ENCODE data around the gene CLDN6.

Gene CLDN6

DNA sequence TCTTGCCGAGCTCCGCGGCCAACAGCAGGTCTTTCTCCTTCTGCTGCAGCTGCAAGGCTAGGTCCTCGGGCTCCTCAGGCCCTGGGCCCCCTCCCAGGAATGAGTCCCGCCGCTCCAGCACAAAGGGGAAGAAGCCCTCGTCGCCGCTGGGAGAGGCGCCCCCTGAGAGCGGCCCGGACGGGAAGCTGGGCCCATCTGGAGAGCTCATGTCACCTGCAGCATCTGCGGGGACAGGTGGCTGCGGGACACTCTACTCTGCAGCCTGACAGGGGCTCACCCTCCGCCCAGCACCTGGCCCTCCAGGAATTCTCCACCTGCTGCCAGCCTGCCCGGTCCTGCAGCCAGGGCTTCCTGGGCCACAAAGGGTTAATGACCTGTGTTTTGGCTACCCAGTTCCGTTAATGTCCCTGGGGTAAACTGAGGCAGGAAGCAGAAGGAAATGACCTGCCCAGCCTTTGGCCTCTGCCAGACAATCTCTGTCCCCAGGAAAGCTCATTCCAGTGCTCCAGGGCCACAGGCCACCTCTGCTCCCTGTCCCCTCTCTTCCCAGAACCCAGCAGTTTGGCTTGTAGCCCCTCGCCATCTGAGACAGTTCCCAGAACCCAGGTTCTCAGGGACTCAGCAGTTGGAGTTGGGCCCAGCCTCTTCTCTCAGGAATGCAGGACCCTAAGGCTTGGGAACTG is 17.4 kb upstream of the CLDN6 start:
- no peak overlapping the region for H3K4me3 ChIP-seq (ENCODE audit: low read length)
- no peaks in the 10 kb centered on the region for H3K9me3 ChIP-seq (replicated peaks; ENCODE audit: low read length)
- no peaks in the 10 kb centered on the region for H3K4me1 ChIP-seq (ENCODE audit: control insufficient read depth, insufficient read depth, low read length)
- H3K27me3 ChIP-seq (ENCODE audit: control insufficient read depth, insufficient read depth, low read length) = peaks cover 72% of the 10 kb centered on the region
- H3K9ac ChIP-seq (ENCODE audit: low read depth, low read length) = no peak overlapping the region
- no peak overlapping the region for H3K4me2 ChIP-seq (ENCODE audit: low read length)
- no peaks in the 10 kb centered on the region for H3K36me3 ChIP-seq (ENCODE audit: insufficient read depth, low read length)

DNA sequence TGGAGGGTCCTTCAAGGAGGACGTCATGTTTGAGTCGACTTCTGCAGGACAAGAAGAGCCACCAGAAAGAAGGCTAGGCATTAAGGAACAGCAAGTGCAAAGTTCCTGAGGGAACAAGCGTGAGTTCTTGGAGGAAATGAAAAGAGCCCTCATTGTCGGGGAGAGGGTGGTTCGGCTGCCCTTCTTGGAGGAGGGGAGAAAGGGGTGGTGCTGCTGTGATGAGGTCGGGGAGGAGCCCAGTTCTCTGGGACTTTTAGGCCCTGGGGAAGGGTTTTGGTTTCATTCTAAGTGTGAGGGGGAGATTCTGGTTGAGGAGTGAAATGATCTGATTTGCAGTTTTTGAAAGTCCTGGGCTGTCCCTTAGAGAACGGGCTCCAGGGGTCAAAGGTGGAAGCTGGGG is 14.6 kb upstream of the CLDN6 start:
- Histone ChIP-seq H3K36me3 (ENCODE audit: insufficient read depth, low read length) (no peaks in the 10 kb centered on the region), H3K27me3 (ENCODE audit: control insufficient read depth, insufficient read depth, low read length) (peaks cover 63% of the 10 kb centered on the region), H3K4me3 (ENCODE audit: low read length) (no peak overlapping the region), H3K9me3 (replicated peaks; ENCODE audit: low read length) (no peaks in the 10 kb centered on the region), H3K4me1 (ENCODE audit: control insufficient read depth, insufficient read depth, low read length) (peaks cover 8% of the 10 kb centered on the region), H3K4me2 (ENCODE audit: low read length) (no peak overlapping the region), H3K9ac (ENCODE audit: low read depth, low read length) (no peak overlapping the region)

DNA sequence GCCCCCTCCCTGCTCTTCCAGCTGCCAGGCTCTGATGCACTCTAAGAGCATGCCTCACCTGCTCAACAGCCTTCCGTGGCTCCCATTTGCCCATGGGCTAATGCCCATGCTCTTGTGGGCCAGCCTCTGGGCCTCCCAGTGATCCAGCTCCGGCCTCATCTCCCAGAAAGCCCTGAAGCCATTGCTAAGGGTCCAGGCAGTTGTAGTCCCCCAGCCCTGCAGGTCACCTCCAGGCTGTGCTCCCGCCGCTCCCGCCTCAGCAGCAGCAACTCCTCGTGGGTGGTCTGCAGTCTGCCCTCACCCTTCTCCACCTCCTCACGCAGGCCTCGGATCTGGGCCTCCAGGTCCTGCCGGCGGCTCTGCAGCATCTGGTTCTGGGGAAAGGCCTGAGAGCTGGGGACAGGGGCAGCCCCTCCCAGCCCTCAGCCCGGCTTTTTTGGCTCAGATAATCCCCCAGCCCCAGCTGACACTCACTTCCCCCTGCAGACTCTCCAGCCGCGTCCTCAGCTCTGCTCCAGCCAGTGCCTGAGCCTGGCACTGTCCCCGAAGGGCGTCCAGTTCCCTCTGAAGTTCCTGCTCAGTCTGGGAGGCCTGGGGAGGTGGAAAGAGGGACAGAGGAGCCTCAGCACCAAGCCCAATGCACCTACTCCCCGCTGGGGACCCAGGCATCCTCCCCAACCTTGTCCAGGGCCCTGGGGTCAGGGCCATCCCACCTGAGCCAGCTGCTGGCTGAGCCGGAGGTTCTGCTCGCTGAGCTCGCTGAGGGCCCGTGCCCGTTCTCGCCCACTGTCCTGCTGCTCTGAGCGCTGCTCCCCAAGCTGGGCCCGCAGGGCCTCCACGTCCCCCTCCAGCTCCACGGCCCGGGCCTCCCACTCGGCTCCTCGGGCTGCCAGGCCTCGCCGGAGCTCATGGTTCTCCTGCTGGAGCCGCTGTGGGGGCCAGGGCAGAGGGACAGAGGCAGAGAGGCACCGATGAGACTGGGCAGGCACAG is 12.5 kb upstream of the CLDN6 start:
- no peak overlapping the region for H3K9ac ChIP-seq (ENCODE audit: low read depth, low read length)
- no peak overlapping the region for H3K4me3 ChIP-seq (ENCODE audit: low read length)

DNA sequence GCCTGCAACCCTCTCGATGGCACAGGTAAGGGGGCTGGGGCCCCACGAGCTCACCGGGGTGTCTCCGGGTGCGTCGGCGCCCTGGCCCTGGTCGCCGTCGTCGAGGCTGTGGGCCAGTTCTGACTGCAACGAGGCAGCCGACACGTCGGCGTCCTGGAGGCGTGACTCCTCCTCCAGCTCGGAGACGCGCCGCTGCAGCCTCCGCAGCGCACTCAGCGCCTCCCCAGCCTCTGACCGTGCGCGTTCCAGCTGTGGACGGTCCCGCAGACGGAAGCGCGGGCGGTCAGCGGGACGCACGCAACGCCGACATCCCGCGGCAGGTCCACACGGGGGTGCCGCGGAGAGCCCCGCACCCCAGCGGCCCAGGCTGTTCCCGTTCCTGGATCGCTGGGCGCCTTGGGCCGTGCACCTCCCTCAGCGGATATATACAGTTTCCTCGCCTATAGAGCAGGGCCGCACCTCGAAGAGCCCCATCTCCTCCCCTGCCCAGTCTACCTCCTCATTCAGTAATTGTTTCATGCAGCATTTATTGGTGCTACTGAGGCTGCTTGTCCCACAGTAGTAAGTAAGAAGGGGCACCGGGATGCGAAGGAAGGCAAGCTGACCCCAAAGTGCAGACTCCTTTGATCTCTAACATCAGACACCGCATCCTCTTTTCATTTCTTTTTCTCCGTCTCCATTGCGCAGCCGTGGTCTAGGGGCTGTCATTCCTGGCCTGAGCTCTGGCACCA is 11.7 kb upstream of the CLDN6 start:
- peaks cover 9% of the 10 kb centered on the region for H3K36me3 ChIP-seq (ENCODE audit: insufficient read depth, low read length)
- H3K27me3 ChIP-seq (ENCODE audit: control insufficient read depth, insufficient read depth, low read length) = peaks cover 40% of the 10 kb centered on the region
- peak overlapping the region; percentile 66 for H3K4me2 ChIP-seq (ENCODE audit: low read length)
- peaks cover 8% of the 10 kb centered on the region for H3K4me1 ChIP-seq (ENCODE audit: control insufficient read depth, insufficient read depth, low read length)
- H3K9me3 ChIP-seq (replicated peaks; ENCODE audit: low read length) = no peaks in the 10 kb centered on the region
- H3K4me3 ChIP-seq (ENCODE audit: low read length) = peak overlapping the region; percentile 51
- no peak overlapping the region for H3K9ac ChIP-seq (ENCODE audit: low read depth, low read length)

More for the DNA sequence above, 12.5 kb upstream of the CLDN6 start:
- H3K36me3 ChIP-seq (ENCODE audit: insufficient read depth, low read length) = peaks cover 9% of the 10 kb centered on the region
- no peak overlapping the region for H3K4me2 ChIP-seq (ENCODE audit: low read length)
- H3K9me3 ChIP-seq (replicated peaks; ENCODE audit: low read length) = no peaks in the 10 kb centered on the region
- H3K27me3 ChIP-seq (ENCODE audit: control insufficient read depth, insufficient read depth, low read length) = peaks cover 47% of the 10 kb centered on the region
- H3K4me1 ChIP-seq (ENCODE audit: control insufficient read depth, insufficient read depth, low read length) = peaks cover 8% of the 10 kb centered on the region

DNA sequence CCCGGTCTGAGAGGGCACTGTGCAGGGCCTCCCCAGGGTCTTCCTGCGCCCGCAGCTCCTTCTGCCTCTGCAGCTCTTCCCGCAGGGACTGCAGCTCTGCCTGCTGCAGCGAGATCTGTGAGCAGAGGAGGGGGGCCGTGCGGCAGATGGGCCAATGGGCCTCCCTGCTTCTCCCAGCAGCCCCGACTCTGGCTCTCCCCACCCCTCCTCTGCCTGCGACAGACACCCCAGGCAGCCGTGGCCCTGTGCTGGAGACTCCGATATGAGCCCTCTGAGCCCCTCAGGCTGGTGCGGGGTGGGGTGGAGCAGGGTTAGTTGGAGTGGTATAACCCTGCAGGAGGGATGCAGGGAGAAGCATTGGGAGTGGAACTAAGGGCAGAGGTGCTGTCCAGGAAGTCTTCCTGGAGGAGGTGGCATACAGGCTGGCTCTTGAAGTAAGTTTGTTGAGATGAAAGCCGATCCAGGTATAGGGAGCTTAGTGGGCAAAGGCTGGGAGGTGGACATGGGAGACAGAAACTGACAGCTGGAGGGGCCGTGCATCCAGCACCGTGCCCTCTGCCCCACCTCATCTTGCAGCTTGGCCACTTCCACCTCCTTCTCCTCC is 10.8 kb upstream of the CLDN6 start:
- H3K4me3 ChIP-seq (ENCODE audit: low read length) = no peak overlapping the region
- H3K9me3 ChIP-seq (replicated peaks; ENCODE audit: low read length) = no peaks in the 10 kb centered on the region
- H3K4me1 ChIP-seq (ENCODE audit: control insufficient read depth, insufficient read depth, low read length) = peaks cover 8% of the 10 kb centered on the region
- peaks cover 9% of the 10 kb centered on the region for H3K36me3 ChIP-seq (ENCODE audit: insufficient read depth, low read length)
- no peak overlapping the region for H3K4me2 ChIP-seq (ENCODE audit: low read length)
- H3K9ac ChIP-seq (ENCODE audit: low read depth, low read length) = no peak overlapping the region
- peaks cover 34% of the 10 kb centered on the region for H3K27me3 ChIP-seq (ENCODE audit: control insufficient read depth, insufficient read depth, low read length)

DNA sequence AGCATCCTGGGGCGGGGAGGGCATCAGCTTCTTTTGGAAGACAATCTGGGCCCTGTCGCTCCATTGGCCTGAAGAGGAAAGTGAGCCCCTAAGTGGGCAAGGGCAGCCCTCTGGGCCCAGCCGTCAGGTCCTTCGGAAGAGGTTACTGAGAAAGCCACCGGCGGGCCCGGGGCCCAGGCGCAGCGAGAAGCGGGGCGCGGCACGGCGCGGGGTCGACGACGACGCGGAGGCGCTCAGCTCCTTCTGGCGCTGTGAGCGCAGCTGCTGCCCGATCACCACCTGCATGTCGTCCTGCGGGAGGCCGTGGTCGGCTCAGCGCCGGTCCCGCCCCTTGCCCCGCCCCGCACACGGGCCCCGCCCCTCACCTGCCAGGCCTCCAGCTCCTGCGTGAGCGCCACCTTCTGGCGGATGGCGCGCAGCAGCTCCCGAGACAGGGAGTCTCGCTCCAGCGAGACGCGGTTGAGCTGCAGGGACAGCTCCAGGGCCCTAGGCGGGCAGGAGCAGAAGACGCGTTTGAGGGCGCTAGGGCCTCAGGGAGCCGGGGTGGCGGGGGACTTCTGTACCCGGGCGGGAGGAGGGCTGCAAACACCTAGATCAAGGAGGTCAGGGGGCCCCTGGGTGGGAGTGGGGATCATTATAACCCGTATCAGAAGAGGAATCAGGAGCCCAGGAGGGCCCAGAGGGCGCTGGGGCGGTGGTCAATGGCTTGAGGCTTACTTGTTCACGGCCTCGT is 10.2 kb upstream of the CLDN6 start:
- peaks cover 15% of the 10 kb centered on the region for H3K4me1 ChIP-seq (ENCODE audit: control insufficient read depth, insufficient read depth, low read length)

DNA sequence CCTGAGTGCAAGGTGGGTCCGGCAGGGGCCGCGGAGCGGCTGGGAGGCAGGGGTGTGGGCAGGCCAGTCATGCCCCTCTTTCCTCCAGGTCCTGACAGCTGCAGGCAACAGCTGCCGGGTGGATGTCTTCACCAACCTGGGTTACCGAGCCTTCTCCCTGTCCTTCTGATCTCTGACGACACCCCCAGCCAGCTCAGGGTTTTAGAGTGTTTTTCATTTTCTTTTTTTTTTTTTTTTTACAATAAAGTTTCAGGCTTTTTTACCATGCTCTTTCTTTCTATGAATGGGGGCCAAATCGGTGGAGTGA is 9.5 kb upstream of the CLDN6 start:
- H3K4me3 ChIP-seq (ENCODE audit: low read length) = no peak overlapping the region
- no peak overlapping the region for H3K9ac ChIP-seq (ENCODE audit: low read depth, low read length)
- H3K36me3 ChIP-seq (ENCODE audit: insufficient read depth, low read length) = peaks cover 14% of the 10 kb centered on the region
- no peaks in the 10 kb centered on the region for H3K9me3 ChIP-seq (replicated peaks; ENCODE audit: low read length)
- H3K27me3 ChIP-seq (ENCODE audit: control insufficient read depth, insufficient read depth, low read length) = peaks cover 20% of the 10 kb centered on the region
- no peak overlapping the region for H3K4me2 ChIP-seq (ENCODE audit: low read length)
- peaks cover 22% of the 10 kb centered on the region for H3K4me1 ChIP-seq (ENCODE audit: control insufficient read depth, insufficient read depth, low read length)

More for the DNA sequence above, 10.2 kb upstream of the CLDN6 start:
- peaks cover 27% of the 10 kb centered on the region for H3K27me3 ChIP-seq (ENCODE audit: control insufficient read depth, insufficient read depth, low read length)
- no peak overlapping the region for H3K9ac ChIP-seq (ENCODE audit: low read depth, low read length)
- no peak overlapping the region for H3K4me3 ChIP-seq (ENCODE audit: low read length)
- no peak overlapping the region for H3K4me2 ChIP-seq (ENCODE audit: low read length)
- peaks cover 9% of the 10 kb centered on the region for H3K36me3 ChIP-seq (ENCODE audit: insufficient read depth, low read length)
- H3K9me3 ChIP-seq (replicated peaks; ENCODE audit: low read length) = no peaks in the 10 kb centered on the region

DNA sequence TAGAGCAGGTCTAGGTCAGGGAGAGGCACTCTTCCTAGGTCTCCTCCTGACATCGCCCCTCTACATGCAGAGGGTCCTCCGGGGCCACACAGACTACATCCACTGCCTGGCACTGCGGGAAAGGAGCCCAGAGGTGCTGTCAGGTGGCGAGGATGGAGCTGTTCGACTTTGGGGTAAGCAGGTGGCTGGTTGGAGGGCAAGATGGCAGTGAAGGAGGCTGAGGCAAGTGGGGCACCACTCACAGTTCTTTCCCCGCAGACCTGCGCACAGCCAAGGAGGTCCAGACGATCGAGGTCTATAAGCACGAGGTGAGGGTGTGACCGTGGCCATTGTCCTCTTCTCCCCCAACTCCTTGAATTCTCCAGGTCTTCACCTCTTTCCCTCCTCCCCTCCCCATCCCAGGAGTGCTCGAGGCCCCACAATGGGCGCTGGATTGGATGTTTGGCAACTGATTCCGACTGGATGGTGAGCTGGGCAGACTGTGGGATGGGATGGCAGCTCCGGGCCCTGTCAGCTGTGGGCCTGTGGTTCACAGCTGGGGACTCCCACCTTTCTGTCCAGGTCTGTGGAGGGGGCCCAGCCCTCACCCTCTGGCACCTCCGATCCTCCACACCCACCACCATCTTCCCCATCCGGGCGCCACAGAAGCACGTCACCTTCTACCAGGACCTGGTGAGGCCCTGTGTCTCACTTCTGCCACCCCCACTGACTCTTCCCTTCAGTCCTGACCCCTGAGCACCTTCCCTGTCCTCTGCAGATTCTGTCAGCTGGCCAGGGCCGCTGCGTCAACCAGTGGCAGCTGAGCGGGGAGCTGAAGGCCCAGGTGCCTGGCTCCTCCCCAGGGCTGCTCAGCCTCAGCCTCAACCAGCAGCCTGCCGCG is 8.9 kb upstream of the CLDN6 start:
- peaks cover 18% of the 10 kb centered on the region for H3K36me3 ChIP-seq (ENCODE audit: insufficient read depth, low read length)
- no peaks in the 10 kb centered on the region for H3K9me3 ChIP-seq (replicated peaks; ENCODE audit: low read length)
- H3K4me2 ChIP-seq (ENCODE audit: low read length) = no peak overlapping the region
- H3K27me3 ChIP-seq (ENCODE audit: control insufficient read depth, insufficient read depth, low read length) = peaks cover 15% of the 10 kb centered on the region
- H3K9ac ChIP-seq (ENCODE audit: low read depth, low read length) = no peak overlapping the region
- peaks cover 26% of the 10 kb centered on the region for H3K4me1 ChIP-seq (ENCODE audit: control insufficient read depth, insufficient read depth, low read length)
- no peak overlapping the region for H3K4me3 ChIP-seq (ENCODE audit: low read length)

DNA sequence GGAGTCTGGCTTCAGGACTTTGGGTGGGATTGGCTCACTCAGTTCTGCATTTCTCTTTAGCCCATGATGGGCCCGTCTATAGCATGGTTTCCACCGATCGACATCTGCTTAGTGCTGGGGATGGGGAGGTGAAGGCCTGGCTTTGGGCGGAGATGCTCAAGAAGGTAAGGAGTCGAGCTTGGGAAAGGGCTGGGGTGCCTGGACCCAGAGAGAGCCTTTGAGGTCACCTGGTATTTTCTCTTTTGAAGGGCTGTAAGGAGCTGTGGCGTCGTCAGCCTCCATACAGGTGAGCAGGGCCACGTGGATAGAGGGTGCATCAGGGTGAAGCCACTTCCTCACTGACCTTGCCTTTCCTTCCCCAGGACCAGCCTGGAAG is 8.0 kb upstream of the CLDN6 start:
- H3K4me3 ChIP-seq (ENCODE audit: low read length) = no peak overlapping the region
- peaks cover 15% of the 10 kb centered on the region for H3K27me3 ChIP-seq (ENCODE audit: control insufficient read depth, insufficient read depth, low read length)
- peaks cover 26% of the 10 kb centered on the region for H3K4me1 ChIP-seq (ENCODE audit: control insufficient read depth, insufficient read depth, low read length)

More for the DNA sequence above, 8.0 kb upstream of the CLDN6 start:
- no peaks in the 10 kb centered on the region for H3K9me3 ChIP-seq (replicated peaks; ENCODE audit: low read length)
- no peak overlapping the region for H3K4me2 ChIP-seq (ENCODE audit: low read length)
- peaks cover 25% of the 10 kb centered on the region for H3K36me3 ChIP-seq (ENCODE audit: insufficient read depth, low read length)
- H3K9ac ChIP-seq (ENCODE audit: low read depth, low read length) = no peak overlapping the region
